A673 (cell line): Measurements from ENCODE around the gene XYLT1.

Experiments
- EZH2 ChIP-seq: fragments of 200-600 bp; sonication (generic); IDR thresholded peaks from 2 replicates; pipeline ENCODE4 v1.6.1; 2017; ENCODE audit warnings: borderline replicate concordance, low read depth, mild to moderate bottlenecking, mixed read lengths, antibody characterized with exemption, low read length; ENCODE audit not compliant: poor library complexity, severe bottlenecking
- TF ChIP-seq, protein P1 (sequence below): fragments of 300-800, 200-600 bp; sonication (generic); conservative IDR thresholded peaks from 2 replicates; pipeline ENCODE4 v1.5.1; 2017; ENCODE audit warnings: low read depth, mild to moderate bottlenecking, antibody characterized with exemption, low read length, moderate library complexity, mixed read lengths

DNA sequence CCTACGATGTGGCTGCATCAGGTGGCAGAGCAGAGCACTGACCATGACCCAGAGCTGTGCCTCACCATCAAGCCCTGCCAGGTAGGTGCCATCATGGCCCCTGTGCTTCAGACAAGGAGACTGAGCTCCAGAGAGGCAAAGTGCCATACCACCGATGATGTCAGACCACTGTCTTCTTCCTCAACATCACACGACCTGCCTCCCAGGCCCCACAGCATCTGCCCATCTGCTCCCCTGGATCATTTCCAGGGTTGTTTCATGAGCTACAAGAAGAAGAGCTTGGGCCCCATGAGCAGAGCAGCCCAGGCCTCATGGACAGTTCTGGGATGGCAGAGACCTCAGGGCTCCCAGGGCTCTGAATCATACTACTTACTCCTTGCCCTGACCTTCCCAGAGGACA is 9.9 kb downstream of the XYLT1 start:
- TF ChIP-seq, protein P1, sequence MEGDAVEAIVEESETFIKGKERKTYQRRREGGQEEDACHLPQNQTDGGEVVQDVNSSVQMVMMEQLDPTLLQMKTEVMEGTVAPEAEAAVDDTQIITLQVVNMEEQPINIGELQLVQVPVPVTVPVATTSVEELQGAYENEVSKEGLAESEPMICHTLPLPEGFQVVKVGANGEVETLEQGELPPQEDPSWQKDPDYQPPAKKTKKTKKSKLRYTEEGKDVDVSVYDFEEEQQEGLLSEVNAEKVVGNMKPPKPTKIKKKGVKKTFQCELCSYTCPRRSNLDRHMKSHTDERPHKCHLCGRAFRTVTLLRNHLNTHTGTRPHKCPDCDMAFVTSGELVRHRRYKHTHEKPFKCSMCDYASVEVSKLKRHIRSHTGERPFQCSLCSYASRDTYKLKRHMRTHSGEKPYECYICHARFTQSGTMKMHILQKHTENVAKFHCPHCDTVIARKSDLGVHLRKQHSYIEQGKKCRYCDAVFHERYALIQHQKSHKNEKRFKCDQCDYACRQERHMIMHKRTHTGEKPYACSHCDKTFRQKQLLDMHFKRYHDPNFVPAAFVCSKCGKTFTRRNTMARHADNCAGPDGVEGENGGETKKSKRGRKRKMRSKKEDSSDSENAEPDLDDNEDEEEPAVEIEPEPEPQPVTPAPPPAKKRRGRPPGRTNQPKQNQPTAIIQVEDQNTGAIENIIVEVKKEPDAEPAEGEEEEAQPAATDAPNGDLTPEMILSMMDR, result no peak
- no peak for TF ChIP-seq EZH2
